GM12873 (cell line): ENCODE results near the gene ZNF160.

Experiments
- CTCF ChIP-seq: IDR thresholded peaks from 2 replicates; pipeline ENCODE4 v1.5.1; 2012; ENCODE audit warnings: low read depth, mild to moderate bottlenecking, moderate library complexity, low read length, control low read depth; ENCODE audit not compliant: insufficient read depth; ENCODE audit errors: missing control alignments

The ZNF160 gene

GRCh38 chr19:53103234-53104203 lies at the start of gene ZNF160:
ZNF160 (minus strand) TSS chr19:53103422; CDS start chr19:53086276, 17,146 bp downstream.
- no peak for TF ChIP-seq CTCF

- no peak for TF ChIP-seq CTCF
These were observed 44.4 kb upstream of the ZNF160 start for GRCh38 chr19:53147645-53148044.

- TF ChIP-seq CTCF, result no peak
These were observed 37.1 kb upstream of the ZNF160 start for GRCh38 chr19:53140351-53140750.

GRCh38 chr19:53136432-53136831 lies 33.2 kb upstream of the ZNF160 start:
- no peak for TF ChIP-seq CTCF

- no peak for TF ChIP-seq CTCF
These were observed 29.1 kb upstream of the ZNF160 start, which contains the start of gene ZNF415 for GRCh38 chr19:53132141-53132991. ZNF415 (minus strand) TSS chr19:53132910; CDS start chr19:53122676, 10,234 bp downstream.

GRCh38 chr19:53131727-53132126 lies 28.5 kb upstream of the ZNF160 start:
- TF ChIP-seq CTCF, result no peak
